Keratinocyte (primary cell): ENCODE data around the gene DCAF8L2. TPM values are rescaled to one million over a fixed set of nuclear protein-coding genes. Genes with fewer than 3 reads are reported as not detected.

Experiments
- DNase-seq: peaks from one replicate; pipeline ENCODE4 v3.0.0-alpha.2; 2011; ENCODE audit warnings: low read depth, missing footprints, low spot score
- FAIRE-seq: peaks from 2 replicates; lab custom pipeline; 2011; peaks lifted over from hg19 to GRCh38; lab: Jason Lieb, UNC
- H2AFZ ChIP-seq: 2 replicates; pipeline ENCODE4 v1.6.0; 2012; ENCODE audit warnings: low read length, control low read depth, inconsistent platforms; ENCODE audit not compliant: control insufficient read depth
- H3K27ac ChIP-seq: 2 replicates; pipeline ENCODE4 v1.5.1; 2011; ENCODE audit warnings: low read length; ENCODE audit not compliant: control insufficient read depth, insufficient read depth
- H3K27me3 ChIP-seq: 3 replicates; pipeline ENCODE4 v1.6.0; 2011; ENCODE audit warnings: low read length; ENCODE audit not compliant: control insufficient read depth, insufficient read depth; ENCODE audit errors: extremely low read depth
- H3K36me3 ChIP-seq, 2 experiments: 2 replicates in 1 of 2; 3 replicates in 1 of 2; pipeline ENCODE4 v1.5.1; 2011; ENCODE audit warnings: low read length in 2 of 2, mild to moderate bottlenecking in 1 of 2; ENCODE audit not compliant: control insufficient read depth in 2 of 2, insufficient read depth in 2 of 2; ENCODE audit errors: extremely low read depth in 1 of 2
- H3K4me1 ChIP-seq: 3 replicates; pipeline ENCODE4 v1.5.1; 2011; ENCODE audit warnings: low read length; ENCODE audit not compliant: control insufficient read depth, insufficient read depth; ENCODE audit errors: extremely low read depth
- H3K4me2 ChIP-seq: 3 replicates; pipeline ENCODE4 v1.6.0; 2011; ENCODE audit warnings: low read depth, low read length; ENCODE audit not compliant: control insufficient read depth, insufficient read depth; ENCODE audit errors: extremely low read depth
- H3K4me3 ChIP-seq, 3 experiments: fragments of 200-600 bp in 1 of 3; sonication (generic) in 1 of 3; 2 replicates in 2 of 3; 3 replicates in 1 of 3; pipeline ENCODE4 v1.5.1; 2011 to 2016; ENCODE audit warnings: low read length in 3 of 3, mild to moderate bottlenecking in 3 of 3, control low read depth in 2 of 3, inconsistent platforms in 1 of 3, low read depth in 1 of 3, mixed read lengths in 1 of 3, mixed run types in 1 of 3, moderate library complexity in 1 of 3; ENCODE audit not compliant: control insufficient read depth in 2 of 3, insufficient read depth in 2 of 3; ENCODE audit errors: extremely low read depth in 1 of 3
- H3K79me2 ChIP-seq: 2 replicates; pipeline ENCODE4 v1.6.0; 2012; ENCODE audit warnings: low read length; ENCODE audit not compliant: control insufficient read depth, insufficient read depth
- H3K9ac ChIP-seq: 3 replicates; pipeline ENCODE4 v1.6.0; 2011; ENCODE audit warnings: low read length; ENCODE audit not compliant: control insufficient read depth, insufficient read depth; ENCODE audit errors: extremely low read depth
- H3K9me1 ChIP-seq: 3 replicates; pipeline ENCODE4 v1.6.0; 2011; ENCODE audit warnings: low read length; ENCODE audit not compliant: control insufficient read depth, insufficient read depth; ENCODE audit errors: extremely low read depth
- H3K9me3 ChIP-seq: 2 replicates; pipeline ENCODE4 v1.5.1; 2012; ENCODE audit warnings: low read depth, low read length; ENCODE audit not compliant: control insufficient read depth
- H4K20me1 ChIP-seq: 3 replicates; pipeline ENCODE4 v1.6.0; 2011; ENCODE audit warnings: low read length; ENCODE audit not compliant: control insufficient read depth, insufficient read depth; ENCODE audit errors: extremely low read depth
- CTCF ChIP-seq, 3 experiments: IDR thresholded peaks in 1 of 3; conservative IDR thresholded peaks in 1 of 3; optimal IDR thresholded peaks in 1 of 3; 2 replicates in 2 of 3; 3 replicates in 1 of 3; pipeline versions ENCODE3 to v1.5.1; 2011; ENCODE audit warnings: low read length in 3 of 3, mild to moderate bottlenecking in 3 of 3, moderate library complexity in 2 of 3, control low read depth in 1 of 3, inconsistent platforms in 1 of 3; ENCODE audit not compliant: insufficient read depth in 2 of 3; ENCODE audit errors: extremely low read depth in 1 of 3
- EZH2 ChIP-seq: IDR thresholded peaks from one replicate; pipeline ENCODE4 v1.6.1; 2012; ENCODE audit warnings: inconsistent platforms, mild to moderate bottlenecking, low read length, moderate library complexity
- dilution Hi-C: fragments of 300-500 bp; cut with MboI; formaldehyde crosslinking; loops from one replicate; pipeline ENCODE4 v1.7.0; 2020; ENCODE audit warnings: low sequenced_read_pairs; ENCODE audit not compliant: extremely low pct_ligation_motif_present
- polyA plus RNA-seq, 5 experiments: library from polyadenylated mRNA; depleted of rRNA in 3 of 5; stranded (reverse) in 3 of 5; stranded (forward) in 1 of 5; unstranded in 1 of 5; fragments of >200 nt; gene quantifications; 1 replicate in 1 of 5; 2 replicates in 3 of 5; 3 replicates in 1 of 5; pipeline versions ENCODE4 v1.2.1 to v1.2.3, GENCODE V29; 2011 to 2012; ENCODE audit warnings: missing spikeins in 2 of 5, low read depth in 1 of 5, low replicate concordance in 1 of 5

Gene DCAF8L2
- polyA plus RNA-seq, 1 donor (not counting 4 experiments of a cell fraction or from before 2014, with no cell fraction given) = not detected

GRCh38 chrX:27575565-27575964 lies 14.6 kb upstream of the DCAF8L2 start:
- peaks cover 13% of the 10 kb centered on the region for H3K4me1 ChIP-seq
- peak overlapping the region; percentile 54 for H3K27ac ChIP-seq
- no peaks in the 10 kb centered on the region for H3K27me3 ChIP-seq
- H3K9me1 ChIP-seq = no peaks in the 10 kb centered on the region
- H3K4me2 ChIP-seq = no peak overlapping the region
- H3K36me3 ChIP-seq = no peaks in the 10 kb centered on the region
- TF ChIP-seq CTCF (optimal IDR thresholded peaks at IDR 0.05 in 1 of 3, IDR thresholded peaks at IDR 0.05 in 1 of 3, conservative IDR thresholded peaks at IDR 0.05 in 1 of 3; ENCODE audit: extremely low read depth in 1 of 3, insufficient read depth in 2 of 3, low read length in 3 of 3) (no peak), EZH2 (no peak)
- peak overlapping the region; percentile 5 for H2AFZ ChIP-seq
- no peaks in the 10 kb centered on the region for H4K20me1 ChIP-seq
- DNase-seq (no peak), FAIRE-seq (no peak)
- no peaks in the 10 kb centered on the region for H3K79me2 ChIP-seq
- dilution Hi-C loops = no loop called here
- no peak overlapping the region for H3K9ac ChIP-seq
- no peaks in the 10 kb centered on the region for H3K9me3 ChIP-seq
- no peak overlapping the region for H3K4me3 ChIP-seq

- H3K4me2 ChIP-seq = no peak overlapping the region
- H4K20me1 ChIP-seq = no peaks in the 10 kb centered on the region
- no peaks in the 10 kb centered on the region for H3K9me3 ChIP-seq
- no peak overlapping the region for H3K9ac ChIP-seq
- no peaks in the 10 kb centered on the region for H3K36me3 ChIP-seq
- no peaks in the 10 kb centered on the region for H3K4me1 ChIP-seq
- H2AFZ ChIP-seq = no peak overlapping the region
- no peak overlapping the region for H3K27ac ChIP-seq
- H3K9me1 ChIP-seq = no peaks in the 10 kb centered on the region
- TF ChIP-seq EZH2 (no peak), CTCF (optimal IDR thresholded peaks at IDR 0.05 in 1 of 3, IDR thresholded peaks at IDR 0.05 in 1 of 3, conservative IDR thresholded peaks at IDR 0.05 in 1 of 3; ENCODE audit: extremely low read depth in 1 of 3, insufficient read depth in 2 of 3, low read length in 3 of 3) (no peak)
- no peak for DNase-seq
- no peak overlapping the region for H3K4me3 ChIP-seq
- no peaks in the 10 kb centered on the region for H3K79me2 ChIP-seq
- no peak for FAIRE-seq
- H3K27me3 ChIP-seq = no peaks in the 10 kb centered on the region
- dilution Hi-C loops = no loop called here
Observed at GRCh38 chrX:27583976-27584375, 6.2 kb upstream of the DCAF8L2 start.
